Kidney epithelial cell (primary cell): ENCODE results near the gene POLE. TPM values are rescaled to one million over a fixed set of nuclear protein-coding genes. Genes with fewer than 3 reads are reported as not detected.
A peak's percentile ranks its signal among the peaks of the same experiment; 100 is the strongest.

Source experiments
- DNase-seq: peaks from one replicate; pipeline ENCODE4 v3.0.0-alpha.2; 2010; ENCODE audit warnings: low read depth
- H3K27me3 ChIP-seq: 2 replicates; pipeline ENCODE4 v1.6.0; 2011; ENCODE audit warnings: low read length; ENCODE audit not compliant: control insufficient read depth, insufficient read depth
- H3K36me3 ChIP-seq: 2 replicates; pipeline ENCODE4 v1.5.1; 2011; ENCODE audit warnings: low read length; ENCODE audit not compliant: control insufficient read depth, insufficient read depth
- H3K4me3 ChIP-seq: 2 replicates; pipeline ENCODE4 v1.5.1; 2011; ENCODE audit warnings: low read depth, mild to moderate bottlenecking, control low read depth, low read length
- CTCF ChIP-seq: IDR thresholded peaks from 2 replicates; pipeline ENCODE4 v1.5.1; 2011; ENCODE audit warnings: mild to moderate bottlenecking, moderate library complexity, low read length, control low read depth, inconsistent platforms; ENCODE audit not compliant: insufficient read depth, poor library complexity, severe bottlenecking
- total RNA-seq: library from RNA; depleted of rRNA; stranded (reverse); fragments of >200 nt; gene quantifications from 2 replicates; pipeline ENCODE4 v1.2.3, GENCODE V29; 2015

Gene POLE
- total RNA-seq, 1 donor from 2014 or later: 15.1 TPM

- Histone ChIP-seq H3K27me3 (peaks cover 55% of the 10 kb centered on the region), H3K36me3 (no peaks in the 10 kb centered on the region), H3K4me3 (no peak overlapping the region)
- no peak for TF ChIP-seq CTCF
- no peak for DNase-seq
These were observed 69.1 kb downstream of the POLE start for GRCh38 chr12:132617822-132618682.

- no peak overlapping the region for H3K4me3 ChIP-seq
- TF ChIP-seq CTCF: no peak
- no peaks in the 10 kb centered on the region for H3K36me3 ChIP-seq
- no peak for DNase-seq
- H3K27me3 ChIP-seq: peaks cover 55% of the 10 kb centered on the region
These were observed 69.9 kb downstream of the POLE start for GRCh38 chr12:132617135-132617701.

GRCh38 chr12:132615579-132616038 lies 71.5 kb downstream of the POLE start:
- Histone ChIP-seq H3K27me3 (peaks cover 56% of the 10 kb centered on the region), H3K36me3 (no peaks in the 10 kb centered on the region), H3K4me3 (no peak overlapping the region)
- DNase-seq: no peak
- TF ChIP-seq CTCF: no peak

GRCh38 chr12:132614861-132615578 lies 72.1 kb downstream of the POLE start:
- H3K4me3 ChIP-seq: no peak overlapping the region
- TF ChIP-seq CTCF: peak; percentile 93
- H3K27me3 ChIP-seq: peaks cover 54% of the 10 kb centered on the region
- no peaks in the 10 kb centered on the region for H3K36me3 ChIP-seq
- DNase-seq: no peak

GRCh38 chr12:132614029-132614428 lies 73.1 kb downstream of the POLE start:
- DNase-seq: no peak
- Histone ChIP-seq H3K27me3 (peaks cover 49% of the 10 kb centered on the region), H3K4me3 (no peak overlapping the region), H3K36me3 (no peaks in the 10 kb centered on the region)
- TF ChIP-seq CTCF: no peak
